SK-MEL-5 (cell line): Measurements from ENCODE around the gene XNDC1N. TPM values are rescaled to one million over a fixed set of nuclear protein-coding genes. Genes with fewer than 3 reads are reported as not detected.
A peak's percentile ranks its signal among the peaks of the same experiment; 100 is the strongest.

ENCODE experiments used
- DNase-seq: peaks from one replicate; pipeline ENCODE4 v3.0.0-alpha.2; 2016; ENCODE audit warnings: low read depth, low spot score
- in situ Hi-C: cut with HindIII; loops from 2 replicates; pipeline ENCODE4 v1.10.0; 2016; ENCODE audit warnings: low sequenced_read_pairs, high pct_unique_total_duplicates, low pct_unique_long_range_greater_than_20kb
- polyA plus RNA-seq, 2 experiments: library from polyadenylated mRNA; depleted of rRNA; stranded (reverse); fragments of >200 nt; gene quantifications; 2 replicates each; pipeline ENCODE4 v1.2.3, GENCODE V29; 2015
- total RNA-seq: library from RNA; depleted of rRNA; stranded (reverse); fragments of >200 nt; shearing (Covaris generic); gene quantifications from 2 replicates; pipeline ENCODE4 v1.2.3, GENCODE V29; 2014; rRNA removed

XNDC1N gene
- total RNA-seq = 5.1 and 6.6 TPM in 2 replicates
- 1.1 and 3.1 TPM in 2 replicates for polyA plus RNA-seq (2015; cell fraction: cytosol; rRNA removed)
- polyA plus RNA-seq (2015; cell fraction: nucleus; rRNA removed) = 23.9 and 36.2 TPM in 2 replicates

- DNase-seq = peak; percentile 97
- in situ Hi-C loops = no loop called here
Observed at GRCh38 chr11:71927820-71928736, at the start of gene XNDC1N. Gene XNDC1N, minus strand, starts transcription at chr11:71928594. Its CDS starts 5,241 bp downstream, at chr11:71923353.

- peak; percentile 89 for DNase-seq
- in situ Hi-C loops = no loop called here
Observed at GRCh38 chr11:71977743-71978418, 49.5 kb upstream of the XNDC1N start.

GRCh38 chr11:71977090-71977489 is 48.7 kb upstream of the XNDC1N start:
- in situ Hi-C loops = no loop called here
- no peak for DNase-seq

- in situ Hi-C loops = no loop called here
- no peak for DNase-seq
Observed at GRCh38 chr11:71976551-71976950, 48.2 kb upstream of the XNDC1N start.

- no peak for DNase-seq
- in situ Hi-C loops = no loop called here
Observed at GRCh38 chr11:71971680-71972079, 43.3 kb upstream of the XNDC1N start.

- in situ Hi-C loops = no loop called here
- DNase-seq = no peak
Observed at GRCh38 chr11:71964641-71965040, 36.2 kb upstream of the XNDC1N start.

- no peak for DNase-seq
- in situ Hi-C loops = no loop called here
Observed at GRCh38 chr11:71963468-71963867, 35.1 kb upstream of the XNDC1N start.

GRCh38 chr11:71962428-71963038 is 34.1 kb upstream of the XNDC1N start:
- no peak for DNase-seq
- in situ Hi-C loops = no loop called here

- in situ Hi-C loops = loop anchor here (10.0 kb wide), 1 partner anchor 69 kb away; no protein-coding TSS in a partner anchor
- DNase-seq = no peak
Observed at GRCh38 chr11:71955898-71956456, 27.6 kb upstream of the XNDC1N start.

GRCh38 chr11:71951741-71952310 is 23.4 kb upstream of the XNDC1N start:
- in situ Hi-C loops = loop anchor here (10.0 kb wide), 1 partner anchor 73 kb away; no protein-coding TSS in a partner anchor
- peak; percentile 96 for DNase-seq

GRCh38 chr11:71949034-71949433 is 20.6 kb upstream of the XNDC1N start:
- DNase-seq = no peak
- in situ Hi-C loops = no loop called here

- in situ Hi-C loops = no loop called here
- DNase-seq = no peak
Observed at GRCh38 chr11:71948314-71949027, 20.1 kb upstream of the XNDC1N start.

GRCh38 chr11:71947498-71947897 is 19.1 kb upstream of the XNDC1N start:
- no peak for DNase-seq
- in situ Hi-C loops = no loop called here

- DNase-seq = no peak
- in situ Hi-C loops = no loop called here
Observed at GRCh38 chr11:71946144-71946571, 17.8 kb upstream of the XNDC1N start.

- in situ Hi-C loops = no loop called here
- no peak for DNase-seq
Observed at GRCh38 chr11:71940561-71941219, 12.3 kb upstream of the XNDC1N start.

GRCh38 chr11:71937826-71938225 is 9.4 kb upstream of the XNDC1N start:
- no peak for DNase-seq
- in situ Hi-C loops = no loop called here
